ENCODE results near the gene LIAS. TPM values are rescaled to one million over a fixed set of nuclear protein-coding genes. Genes with fewer than 3 reads are reported as not detected.
A peak's percentile ranks its signal among the peaks of the same experiment; 100 is the strongest.

The LIAS gene
- total and polyA plus RNA-seq, 2 of the 13 experiments (the other 11 are each of a cell fraction or from before 2014, with no cell fraction given), result 16.0 to 16.6 TPM

DNA sequence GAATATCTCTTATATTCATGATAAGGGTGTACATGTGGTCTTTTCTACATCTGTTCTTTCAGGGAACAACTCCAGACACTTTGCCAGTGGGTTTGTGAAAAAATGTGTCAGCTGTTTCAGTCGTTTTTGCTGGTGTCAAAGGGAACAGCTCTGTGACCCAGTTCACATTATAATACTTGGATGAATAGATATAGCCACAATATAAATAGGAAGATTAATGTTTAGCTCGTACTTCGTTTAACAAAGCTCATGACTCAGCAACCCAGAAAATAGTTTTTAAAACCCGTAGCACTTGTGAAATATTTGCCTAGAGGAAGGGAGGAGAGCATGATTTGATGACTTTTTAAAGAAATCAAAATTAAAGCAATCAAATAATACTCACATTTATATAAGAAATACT lies 7.9 kb downstream of the LIAS start (continued):
- TF ChIP-seq DBP (CRISPR knock-in tag; IDR thresholded peaks at IDR 0.05; ENCODE audit: not compliant biosample characterization) (no peak), JDP2 (CRISPR knock-in tag; IDR thresholded peaks at IDR 0.05; ENCODE audit: borderline replicate concordance) (no peak), WIZ (CRISPR knock-in tag; IDR thresholded peaks at IDR 0.05) (no peak), RXRB (CRISPR knock-in tag; IDR thresholded peaks at IDR 0.05; ENCODE audit: borderline replicate concordance) (no peak), TGIF2 (CRISPR knock-in tag; IDR thresholded peaks at IDR 0.05) (no peak), PTBP1 (IDR thresholded peaks at IDR 0.05; ENCODE audit: low read depth, low read length, poor library complexity, severe bottlenecking) (no peak), ZZZ3 (CRISPR knock-in tag; IDR thresholded peaks at IDR 0.05; ENCODE audit: borderline replicate concordance) (no peak), REL (CRISPR knock-in tag; conservative IDR thresholded peaks at IDR 0.05) (no peak), EED (CRISPR knock-in tag; IDR thresholded peaks at IDR 0.05) (no peak), ZNF329 (CRISPR knock-in tag; IDR thresholded peaks at IDR 0.05; ENCODE audit: low read depth) (no peak), TBL1XR1 (IDR thresholded peaks at IDR 0.05; ENCODE audit: borderline replicate concordance, low read length, partially characterized antibody) (no peak), ZNF10 (CRISPR knock-in tag; IDR thresholded peaks at IDR 0.05; ENCODE audit: borderline replicate concordance, low read depth) (no peak)

DNA sequence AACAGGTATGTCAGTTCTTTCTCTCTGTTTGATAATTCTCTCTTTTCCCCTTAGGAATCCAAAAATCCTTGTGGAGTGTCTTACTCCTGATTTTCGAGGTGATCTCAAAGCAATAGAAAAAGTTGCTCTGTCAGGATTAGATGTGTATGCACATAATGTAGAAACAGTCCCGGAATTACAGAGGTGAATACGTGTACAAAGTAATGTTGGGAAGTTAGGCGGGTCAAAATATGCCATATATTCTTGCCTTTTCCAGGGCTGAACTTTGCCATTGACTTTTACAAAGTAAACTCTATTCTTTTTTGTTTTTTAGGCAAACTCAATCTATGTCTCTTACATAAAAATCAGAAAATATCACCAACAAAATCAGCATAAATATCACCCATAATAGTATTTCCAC lies 8.6 kb downstream of the LIAS start:
- ChIA-PET POLR2A (interaction anchor here (0.6 to 2.4 kb wide), 3 partner anchors 24 to 173 kb away, joined by 5 to 11 read pairs (median 6); partner anchors contain the start of gene UGDH), CTCF (ENCODE audit: low intra/inter-chr PET ratio, low total read pairs) (no interaction called here)
- in situ Hi-C loops (cut with HindIII; ENCODE audit: extremely low pct_ligation_motif_present, low pct_unique_long_range_greater_than_20kb) (loop anchor here (5.0 kb wide), 1 partner anchor 510 kb away; the partner anchor contains the start of gene PDS5A), intact Hi-C loops (cut with micrococcal nuclease; ENCODE audit: unreplicated experiment) (loop anchor here (5.0 to 10.0 kb wide), 4 partner anchors 55 to 590 kb away; partner anchors contain the start of genes N4BP2 and SMIM14)
- H4K20me1 ChIP-seq (ENCODE audit: insufficient read depth, low read length), result no peaks in the 10 kb centered on the region
- H3K4me3 ChIP-seq (replicated peaks in 1 of 3; ENCODE audit: insufficient read depth in 1 of 3, low read depth in 2 of 3, low read length in 3 of 3), result peak overlapping the region in 2 of 3 experiments; percentile 5 to 22; a peak in 1 of 6 replicates
- no TSS peak for BruUV-seq (replicated peaks)
- peak overlapping the region; percentile 74 for H3K27ac ChIP-seq (ENCODE audit: extremely low read length, insufficient read depth, low read length)
- H3K9me3 ChIP-seq (ENCODE audit: low read length), result no peaks in the 10 kb centered on the region
- DNase-seq (ENCODE audit: low spot score) (peak; percentile 64), FAIRE-seq (no peak), ATAC-seq (peak; percentile 33; the same call in 1 of the 3 replicates)
- H2AFZ ChIP-seq (ENCODE audit: low read length), result no peak overlapping the region
- H3K9ac ChIP-seq (ENCODE audit: insufficient read depth, low read depth, low read length), result peak overlapping the region; percentile 43
- H3K79me2 ChIP-seq (ENCODE audit: insufficient read depth, low read length), result no peaks in the 10 kb centered on the region
- H3K36me3 ChIP-seq (replicated peaks in 1 of 2; ENCODE audit: control insufficient read depth in 1 of 2, insufficient read depth in 2 of 2, low read length in 2 of 2), result peaks cover 7 to 12% of the 10 kb centered on the region in 2 experiments; a peak in 4 of 5 replicates
- H3K4me2 ChIP-seq (ENCODE audit: low read depth, low read length), result peak overlapping the region; percentile 66
- peaks cover 58% of the 10 kb centered on the region for H3K4me1 ChIP-seq (ENCODE audit: insufficient read depth, low read length)
- 13% methylated on average over 4 of the region's 4 CpGs for WGBS (ENCODE audit: low lambda C conversion rate)
- no peaks in the 10 kb centered on the region for H3K27me3 ChIP-seq (ENCODE audit: control insufficient read depth in 1 of 2, insufficient read depth in 2 of 2, low read length in 2 of 2)
- peak; percentile 27; the same call in 1 of the 2 replicates for TF ChIP-seq GATAD2A (CRISPR knock-in tag; IDR thresholded peaks at IDR 0.05)
- TF ChIP-seq ARHGAP35 (CRISPR knock-in tag; IDR thresholded peaks at IDR 0.05; ENCODE audit: borderline replicate concordance), result no peak
- TF ChIP-seq NCOA2 (CRISPR knock-in tag; IDR thresholded peaks at IDR 0.05), result 0 out of 2 replicates have a peak, but pooled peaks have one; percentile 25
- TF ChIP-seq RXRB (CRISPR knock-in tag; IDR thresholded peaks at IDR 0.05; ENCODE audit: borderline replicate concordance), result peak; percentile 54; the same call in 1 of the 2 replicates
- peak; percentile 24; the same call in 1 of the 2 replicates for TF ChIP-seq CEBPG (CRISPR knock-in tag; IDR thresholded peaks at IDR 0.05)
- TF ChIP-seq MAFK (conservative IDR thresholded peaks at IDR 0.05 in 1 of 2, IDR thresholded peaks at IDR 0.05 in 1 of 2; ENCODE audit: low read length in 2 of 2), result 0 out of 4 replicates have a peak, but pooled peaks of 1 of the 2 experiments have one; percentile 6
- no peak for TF ChIP-seq CENPX (CRISPR knock-in tag; IDR thresholded peaks at IDR 0.05)
- 0 out of 2 replicates have a peak, but pooled peaks have one; percentile 26 for TF ChIP-seq HMG20A (CRISPR knock-in tag; IDR thresholded peaks at IDR 0.05; ENCODE audit: borderline replicate concordance)
- TF ChIP-seq, protein P1, sequence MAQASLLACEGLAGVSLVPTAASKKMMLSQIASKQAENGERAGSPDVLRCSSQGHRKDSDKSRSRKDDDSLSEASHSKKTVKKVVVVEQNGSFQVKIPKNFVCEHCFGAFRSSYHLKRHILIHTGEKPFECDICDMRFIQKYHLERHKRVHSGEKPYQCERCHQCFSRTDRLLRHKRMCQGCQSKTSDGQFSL (CRISPR knock-in tag; IDR thresholded peaks at IDR 0.05), result no peak
- TF ChIP-seq, protein P2, sequence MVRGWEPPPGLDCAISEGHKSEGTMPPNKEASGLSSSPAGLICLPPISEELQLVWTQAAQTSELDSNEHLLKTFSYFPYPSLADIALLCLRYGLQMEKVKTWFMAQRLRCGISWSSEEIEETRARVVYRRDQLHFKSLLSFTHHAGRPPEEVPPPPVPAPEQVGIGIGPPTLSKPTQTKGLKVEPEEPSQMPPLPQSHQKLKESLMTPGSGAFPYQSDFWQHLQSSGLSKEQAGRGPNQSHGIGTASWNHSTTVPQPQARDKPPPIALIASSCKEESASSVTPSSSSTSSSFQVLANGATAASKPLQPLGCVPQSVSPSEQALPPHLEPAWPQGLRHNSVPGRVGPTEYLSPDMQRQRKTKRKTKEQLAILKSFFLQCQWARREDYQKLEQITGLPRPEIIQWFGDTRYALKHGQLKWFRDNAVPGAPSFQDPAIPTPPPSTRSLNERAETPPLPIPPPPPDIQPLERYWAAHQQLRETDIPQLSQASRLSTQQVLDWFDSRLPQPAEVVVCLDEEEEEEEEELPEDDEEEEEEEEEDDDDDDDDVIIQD (CRISPR knock-in tag; IDR thresholded peaks at IDR 0.05; ENCODE audit: low read depth), result peak; percentile 49; the same call in 1 of the 2 replicates
- peak; percentile 71 for TF ChIP-seq RARA (CRISPR knock-in tag; IDR thresholded peaks at IDR 0.05)
- TF ChIP-seq RAD51 (IDR thresholded peaks at IDR 0.05; ENCODE audit: borderline replicate concordance), result no peak
- no peak for TF ChIP-seq WIZ (CRISPR knock-in tag; IDR thresholded peaks at IDR 0.05)

Measured in HepG2 (cell line).